ENCODE measurements around the gene ABI3. TPM values are rescaled to one million over a fixed set of nuclear protein-coding genes. Genes with fewer than 3 reads are reported as not detected.

ABI3 gene
- total RNA-seq, 4 donors from 2014 or later: 9.6 to 14.4 (median 12.0) TPM

GRCh38 chr17:49254066-49254465 lies 43.6 kb downstream of the ABI3 start:
- 67% methylated on average over 4 of the region's 4 CpGs for WGBS, 2 donors
- Histone ChIP-seq H3K4me3 (no peak overlapping the region), H3K27ac (no peak overlapping the region), H3K27me3 (peaks cover 0 to 12% of the 10 kb centered on the region in 2 donors), H3K4me1 (peaks cover 0 to 6% (median 0%) of the 10 kb centered on the region in 4 donors), H3K9me3 (no peaks in the 10 kb centered on the region), H3K36me3 (no peaks in the 10 kb centered on the region)
- TF ChIP-seq POLR2A (IDR thresholded peaks at IDR 0.05) (no peak), CTCF (IDR thresholded peaks at IDR 0.05) (no peak), EP300 (IDR thresholded peaks at IDR 0.05) (no peak)
- no peak for DNase-seq (ENCODE audit: low spot score in 2 of 2)

- H3K4me3 ChIP-seq: no peak overlapping the region
- WGBS, 2 donors: 65 to 78% methylated on average over 5 of the region's 5 CpGs
- H3K27ac ChIP-seq: no peak overlapping the region
- H3K9me3 ChIP-seq: no peaks in the 10 kb centered on the region
- peaks cover 0 to 4% (median 0%) of the 10 kb centered on the region in 4 donors for H3K4me1 ChIP-seq
- TF ChIP-seq POLR2A (IDR thresholded peaks at IDR 0.05) (no peak), CTCF (IDR thresholded peaks at IDR 0.05) (no peak), EP300 (IDR thresholded peaks at IDR 0.05) (no peak)
- H3K36me3 ChIP-seq: no peaks in the 10 kb centered on the region
- no peak for DNase-seq (ENCODE audit: low spot score in 2 of 2)
- H3K27me3 ChIP-seq: peaks cover 0 to 2% of the 10 kb centered on the region in 2 donors
Measured at GRCh38 chr17:49255125-49255524, 44.6 kb downstream of the ABI3 start.

GRCh38 chr17:49258394-49258793 lies 47.9 kb downstream of the ABI3 start:
- no peak for TF ChIP-seq CTCF (IDR thresholded peaks at IDR 0.05)
- no peak for TF ChIP-seq EP300 (IDR thresholded peaks at IDR 0.05)
- TF ChIP-seq POLR2A (IDR thresholded peaks at IDR 0.05): no peak
- WGBS, 2 donors: 88 to 92% methylated on average over 3 of the region's 3 CpGs
- DNase-seq (ENCODE audit: low spot score in 2 of 2): no peak
- no peaks in the 10 kb centered on the region for H3K27me3 ChIP-seq
- no peak overlapping the region for H3K4me3 ChIP-seq
- H3K27ac ChIP-seq: no peak overlapping the region
- H3K36me3 ChIP-seq: no peaks in the 10 kb centered on the region
- no peaks in the 10 kb centered on the region for H3K9me3 ChIP-seq
- H3K4me1 ChIP-seq: peaks cover 0 to 15% (median 4%) of the 10 kb centered on the region in 4 donors

- TF ChIP-seq CTCF (IDR thresholded peaks at IDR 0.05): no peak
- TF ChIP-seq EP300 (IDR thresholded peaks at IDR 0.05): no peak
- no peak for TF ChIP-seq POLR2A (IDR thresholded peaks at IDR 0.05)
- DNase-seq (ENCODE audit: low spot score in 2 of 2): no peak
- Histone ChIP-seq H3K27ac (peak overlapping the region in 3 of 4 donors; percentile 72 to 88 (median 83)), H3K4me3 (peak overlapping the region; percentile 50 to 60 (median 54)), H3K27me3 (no peaks in the 10 kb centered on the region), H3K4me1 (peaks cover 0 to 15% (median 4%) of the 10 kb centered on the region in 4 donors), H3K36me3 (no peaks in the 10 kb centered on the region), H3K9me3 (no peaks in the 10 kb centered on the region)
- 9 to 13% methylated on average over 10 of the region's 10 CpGs for WGBS, 2 donors
Measured at GRCh38 chr17:49259663-49260010, 49.1 kb downstream of the ABI3 start.

GRCh38 chr17:49260011-49260816 lies 49.7 kb downstream of the ABI3 start:
- Histone ChIP-seq H3K9me3 (no peaks in the 10 kb centered on the region), H3K27ac (peak overlapping the region; percentile 59 to 88 (median 78)), H3K27me3 (no peaks in the 10 kb centered on the region), H3K4me1 (peaks cover 0 to 15% (median 4%) of the 10 kb centered on the region in 4 donors), H3K4me3 (peak overlapping the region; percentile 50 to 60 (median 54)), H3K36me3 (no peaks in the 10 kb centered on the region)
- WGBS, 2 donors: 2 to 4% methylated on average over 18 to 20 of the region's 77 CpGs
- peak; percentile 15 to 19 for DNase-seq (ENCODE audit: low spot score in 2 of 2)
- TF ChIP-seq EP300 (IDR thresholded peaks at IDR 0.05) (peak in 1 of 2 donors; percentile 5), POLR2A (IDR thresholded peaks at IDR 0.05) (peak in 1 of 2 donors; percentile 8), CTCF (IDR thresholded peaks at IDR 0.05) (no peak)
